CD4-positive, alpha-beta T cell treated with Interleukin-21 for 1 hour (primary cell): Measurements from ENCODE around the gene PDZD8.
"Not testable (repeated sequence)": the region's sequence is repeated elsewhere in the genome, so short reads cannot be mapped to it uniquely, and the experiment has no call there.

ENCODE experiments used
- DNase-seq: peaks from one replicate; pipeline ENCODE4 v3.0.0-alpha.2; 2020

The PDZD8 gene

GRCh38 chr10:117342641-117343040, 32.6 kb downstream of the PDZD8 start:
- DNase-seq, result no peak

- DNase-seq, result no peak
Measured at GRCh38 chr10:117341061-117341460, 34.2 kb downstream of the PDZD8 start.

GRCh38 chr10:117339979-117340378, 35.3 kb downstream of the PDZD8 start:
- DNase-seq, result no peak

GRCh38 chr10:117339578-117339977, 35.7 kb downstream of the PDZD8 start:
- DNase-seq, result no peak

- DNase-seq, result no peak
Measured at GRCh38 chr10:117334926-117335325, 40.3 kb downstream of the PDZD8 start.

- no peak for DNase-seq
Measured at GRCh38 chr10:117334066-117334465, 41.2 kb downstream of the PDZD8 start.

- DNase-seq, result no peak
Measured at GRCh38 chr10:117327262-117327661, 48.0 kb downstream of the PDZD8 start.

- no peak for DNase-seq
Measured at GRCh38 chr10:117324367-117324766, 50.9 kb downstream of the PDZD8 start.

GRCh38 chr10:117322260-117322659, 53.0 kb downstream of the PDZD8 start:
- DNase-seq, result no peak

- DNase-seq, result peak; percentile 20
Measured at GRCh38 chr10:117320050-117320665, 55.1 kb downstream of the PDZD8 start.

GRCh38 chr10:117318909-117319308, 56.3 kb downstream of the PDZD8 start:
- no peak for DNase-seq

- no peak for DNase-seq
Measured at GRCh38 chr10:117316701-117317100, 58.5 kb downstream of the PDZD8 start.

- no peak for DNase-seq
Measured at GRCh38 chr10:117313641-117314040, 61.6 kb downstream of the PDZD8 start.

GRCh38 chr10:117312430-117312829, 62.8 kb downstream of the PDZD8 start:
- no peak for DNase-seq

- DNase-seq, result no peak
Measured at GRCh38 chr10:117311261-117311660, 64.0 kb downstream of the PDZD8 start.

GRCh38 chr10:117306674-117307073, 68.6 kb downstream of the PDZD8 start:
- no peak for DNase-seq

GRCh38 chr10:117303451-117303850, 71.8 kb downstream of the PDZD8 start:
- not testable (repeated sequence) for DNase-seq

GRCh38 chr10:117300671-117301070, 74.6 kb downstream of the PDZD8 start:
- DNase-seq, result no peak

GRCh38 chr10:117299435-117299834, 75.8 kb downstream of the PDZD8 start:
- no peak for DNase-seq

GRCh38 chr10:117298219-117298618, 77.0 kb downstream of the PDZD8 start:
- no peak for DNase-seq

GRCh38 chr10:117294735-117295134, 80.5 kb downstream of the PDZD8 start:
- no peak for DNase-seq

- DNase-seq, result no peak
Measured at GRCh38 chr10:117294039-117294645, 81.1 kb downstream of the PDZD8 start.

GRCh38 chr10:117290872-117291271, 84.4 kb downstream of the PDZD8 start:
- DNase-seq, result not testable (repeated sequence)

- no peak for DNase-seq
Measured at GRCh38 chr10:117284716-117285494, 90.3 kb downstream of the PDZD8 start.
